Smooth muscle cell (in vitro differentiated cells): ENCODE results near the gene CKB. TPM values are rescaled to one million over a fixed set of nuclear protein-coding genes. Genes with fewer than 3 reads are reported as not detected.

Experiments
- DNase-seq: peaks from one replicate; lab custom pipeline; 2025; ENCODE audit not compliant: unreplicated experiment; lab: John Stamatoyannopoulos, UW
- H2AFZ ChIP-seq: fragments of 200-600 bp; sonication (generic); 2 replicates; pipeline ENCODE4 v1.6.0; 2016; ENCODE audit warnings: antibody characterized with exemption, low read depth, mild to moderate bottlenecking
- H3F3A ChIP-seq: fragments of 200-600 bp; sonication (generic); 2 replicates; pipeline ENCODE4 v1.6.0; 2017; ENCODE audit warnings: antibody characterized with exemption, low read depth
- H3K27ac ChIP-seq: fragments of 200-600 bp; sonication (generic); 2 replicates; pipeline ENCODE4 v1.5.1; 2016; ENCODE audit warnings: low read depth, mild to moderate bottlenecking
- H3K27me3 ChIP-seq: fragments of 200-600 bp; sonication (generic); 2 replicates; pipeline ENCODE4 v1.6.1; 2016; ENCODE audit warnings: low read depth, mild to moderate bottlenecking
- H3K36me3 ChIP-seq: fragments of 200-600 bp; sonication (generic); 2 replicates; pipeline ENCODE4 v1.5.1; 2016; ENCODE audit warnings: low read depth
- H3K4me1 ChIP-seq: fragments of 200-600 bp; sonication (generic); 2 replicates; pipeline ENCODE4 v1.5.1; 2016; ENCODE audit warnings: low read depth
- H3K4me2 ChIP-seq: fragments of 200-600 bp; sonication (generic); 2 replicates; pipeline ENCODE4 v1.6.0; 2016; ENCODE audit warnings: mild to moderate bottlenecking
- H3K4me3 ChIP-seq: fragments of 200-600 bp; sonication (generic); 2 replicates; pipeline ENCODE4 v1.5.1; 2016; ENCODE audit warnings: mild to moderate bottlenecking
- H3K79me2 ChIP-seq: fragments of 200-600 bp; sonication (generic); 2 replicates; pipeline ENCODE4 v1.6.0; 2016; ENCODE audit warnings: low read depth, mild to moderate bottlenecking
- H3K9ac ChIP-seq: fragments of 200-600 bp; sonication (generic); 2 replicates; pipeline ENCODE4 v1.6.0; 2016; ENCODE audit warnings: low read depth
- H3K9me3 ChIP-seq: fragments of 200-600 bp; sonication (generic); replicated peaks from 2 replicates; pipeline ENCODE4 v1.5.1; 2016; ENCODE audit warnings: low read depth
- H4K20me1 ChIP-seq: fragments of 200-600 bp; sonication (generic); 2 replicates; pipeline ENCODE4 v1.6.0; 2016; ENCODE audit warnings: low read depth
- WGBS: methylation state at CpG from one replicate; pipeline ENCODE4 v1.1.7; 2016; ENCODE audit warnings: low lambda C conversion rate; 5-methylcytosine and 5-hydroxymethylcytosine counted together
- polyA plus RNA-seq: library from polyadenylated mRNA; unstranded; fragments of >200 nt; fragmentation: Nextera tagmentation; extraction: Ambion mirVana; gene quantifications from 2 replicates; pipeline ENCODE4 v1.2.1, GENCODE V29; 2016
- total RNA-seq: library from RNA; depleted of rRNA; stranded (reverse); fragments of >200 nt; gene quantifications from 2 replicates; pipeline ENCODE4 v1.2.3, GENCODE V29; 2014
- TF ChIP-seq, protein P1 (sequence below): fragments of 200-600 bp; sonication (generic); IDR thresholded peaks from 2 replicates; pipeline ENCODE4 v1.5.1; 2017; ENCODE audit warnings: borderline replicate concordance, mild to moderate bottlenecking, antibody characterized with exemption; ENCODE audit not compliant: insufficient read depth, poor library complexity, severe bottlenecking

The CKB gene
- total and polyA plus RNA-seq, 2 experiments from 2014 or later: 25.7 to 62.9 TPM

DNA sequence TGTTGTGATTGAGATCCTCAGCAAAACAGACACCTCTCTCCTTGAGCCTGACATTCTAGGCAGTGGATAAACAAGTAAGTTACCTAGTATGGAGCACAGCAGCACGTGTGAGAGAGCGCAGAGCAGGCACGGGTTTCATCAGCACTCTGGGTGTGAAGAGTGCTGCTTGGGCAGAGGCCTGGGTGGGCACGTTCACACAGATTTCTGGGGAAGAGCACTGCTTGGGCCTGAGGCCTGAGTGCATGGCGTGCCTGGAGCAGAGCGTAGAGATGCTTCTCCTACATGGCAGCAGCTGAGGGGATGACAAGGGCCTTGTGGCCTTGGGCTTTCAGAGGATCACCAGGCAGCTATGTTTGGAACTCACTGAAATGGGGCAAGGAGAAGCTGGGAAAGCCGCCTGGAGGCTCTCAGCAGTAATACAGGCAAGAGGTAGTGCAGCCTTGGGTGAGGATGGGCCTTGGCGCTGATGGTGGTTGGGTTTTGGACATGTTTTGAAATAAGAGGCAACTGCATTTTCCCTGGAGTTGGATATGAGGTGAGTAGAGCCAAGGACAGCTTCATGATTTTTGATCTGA is 17.6 kb downstream of the CKB start:
- no peak overlapping the region for H3K4me2 ChIP-seq
- no peak overlapping the region for H3K4me3 ChIP-seq
- no peaks in the 10 kb centered on the region for H3K79me2 ChIP-seq
- no peak overlapping the region for H3K9ac ChIP-seq
- DNase-seq: no peak
- H3K27me3 ChIP-seq: no peaks in the 10 kb centered on the region
- no peak overlapping the region for H2AFZ ChIP-seq
- no peak overlapping the region for H3K27ac ChIP-seq
- TF ChIP-seq, protein P1, sequence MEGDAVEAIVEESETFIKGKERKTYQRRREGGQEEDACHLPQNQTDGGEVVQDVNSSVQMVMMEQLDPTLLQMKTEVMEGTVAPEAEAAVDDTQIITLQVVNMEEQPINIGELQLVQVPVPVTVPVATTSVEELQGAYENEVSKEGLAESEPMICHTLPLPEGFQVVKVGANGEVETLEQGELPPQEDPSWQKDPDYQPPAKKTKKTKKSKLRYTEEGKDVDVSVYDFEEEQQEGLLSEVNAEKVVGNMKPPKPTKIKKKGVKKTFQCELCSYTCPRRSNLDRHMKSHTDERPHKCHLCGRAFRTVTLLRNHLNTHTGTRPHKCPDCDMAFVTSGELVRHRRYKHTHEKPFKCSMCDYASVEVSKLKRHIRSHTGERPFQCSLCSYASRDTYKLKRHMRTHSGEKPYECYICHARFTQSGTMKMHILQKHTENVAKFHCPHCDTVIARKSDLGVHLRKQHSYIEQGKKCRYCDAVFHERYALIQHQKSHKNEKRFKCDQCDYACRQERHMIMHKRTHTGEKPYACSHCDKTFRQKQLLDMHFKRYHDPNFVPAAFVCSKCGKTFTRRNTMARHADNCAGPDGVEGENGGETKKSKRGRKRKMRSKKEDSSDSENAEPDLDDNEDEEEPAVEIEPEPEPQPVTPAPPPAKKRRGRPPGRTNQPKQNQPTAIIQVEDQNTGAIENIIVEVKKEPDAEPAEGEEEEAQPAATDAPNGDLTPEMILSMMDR: no peak
- WGBS: 84% methylated on average over 8 of the region's 8 CpGs
- no peaks in the 10 kb centered on the region for H3K36me3 ChIP-seq
- no peaks in the 10 kb centered on the region for H3F3A ChIP-seq
- peaks cover 15% of the 10 kb centered on the region for H4K20me1 ChIP-seq
- no peaks in the 10 kb centered on the region for H3K4me1 ChIP-seq
- no peaks in the 10 kb centered on the region for H3K9me3 ChIP-seq

DNA sequence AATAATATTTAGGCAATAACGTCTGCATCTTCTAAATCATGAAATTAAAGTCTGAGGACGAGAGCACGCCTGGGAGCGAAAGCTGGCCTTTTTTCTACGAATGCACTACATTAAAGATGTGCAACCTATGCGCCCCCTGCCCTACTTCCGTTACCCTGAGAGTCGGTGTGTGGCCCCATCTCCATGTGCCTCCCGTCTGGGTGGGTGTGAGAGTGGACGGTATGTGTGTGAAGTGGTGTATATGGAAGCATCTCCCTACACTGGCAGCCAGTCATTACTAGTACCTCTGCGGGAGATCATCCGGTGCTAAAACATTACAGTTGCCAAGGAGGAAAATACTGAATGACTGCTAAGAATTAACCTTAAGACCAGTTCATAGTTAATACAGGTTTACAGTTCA is 19.3 kb downstream of the CKB start:
- Histone ChIP-seq H3K4me3 (no peak overlapping the region), H3K27ac (no peak overlapping the region), H3F3A (peaks cover 5% of the 10 kb centered on the region), H3K79me2 (no peaks in the 10 kb centered on the region), H3K27me3 (no peaks in the 10 kb centered on the region), H4K20me1 (peaks cover 32% of the 10 kb centered on the region), H2AFZ (no peak overlapping the region), H3K4me2 (no peak overlapping the region), H3K9me3 (no peaks in the 10 kb centered on the region), H3K4me1 (no peaks in the 10 kb centered on the region), H3K36me3 (peaks cover 3% of the 10 kb centered on the region), H3K9ac (no peak overlapping the region)
- WGBS: 97% methylated on average over 12 of the region's 12 CpGs
- TF ChIP-seq, protein P1: no peak
- no peak for DNase-seq

DNA sequence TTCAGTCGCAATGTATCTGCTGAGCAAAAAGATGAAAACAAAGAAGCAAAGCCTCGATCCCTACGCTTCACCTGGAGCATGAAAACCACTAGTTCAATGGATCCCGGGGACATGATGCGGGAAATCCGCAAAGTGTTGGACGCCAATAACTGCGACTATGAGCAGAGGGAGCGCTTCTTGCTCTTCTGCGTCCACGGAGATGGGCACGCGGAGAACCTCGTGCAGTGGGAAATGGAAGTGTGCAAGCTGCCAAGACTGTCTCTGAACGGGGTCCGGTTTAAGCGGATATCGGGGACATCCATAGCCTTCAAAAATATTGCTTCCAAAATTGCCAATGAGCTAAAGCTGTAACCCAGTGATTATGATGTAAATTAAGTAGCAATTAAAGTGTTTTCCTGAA is 19.8 kb downstream of the CKB start:
- no peak overlapping the region for H2AFZ ChIP-seq
- H3K27me3 ChIP-seq: no peaks in the 10 kb centered on the region
- H3K4me1 ChIP-seq: no peaks in the 10 kb centered on the region
- 98% methylated on average over 18 of the region's 18 CpGs for WGBS
- H3K4me2 ChIP-seq: no peak overlapping the region
- TF ChIP-seq, protein P1: no peak
- H3K4me3 ChIP-seq: no peak overlapping the region
- H3K27ac ChIP-seq: no peak overlapping the region
- no peaks in the 10 kb centered on the region for H3K79me2 ChIP-seq
- H4K20me1 ChIP-seq: peaks cover 32% of the 10 kb centered on the region
- H3F3A ChIP-seq: peaks cover 5% of the 10 kb centered on the region
- DNase-seq: no peak
- no peaks in the 10 kb centered on the region for H3K9me3 ChIP-seq
- H3K9ac ChIP-seq: no peak overlapping the region
- H3K36me3 ChIP-seq: peaks cover 3% of the 10 kb centered on the region

DNA sequence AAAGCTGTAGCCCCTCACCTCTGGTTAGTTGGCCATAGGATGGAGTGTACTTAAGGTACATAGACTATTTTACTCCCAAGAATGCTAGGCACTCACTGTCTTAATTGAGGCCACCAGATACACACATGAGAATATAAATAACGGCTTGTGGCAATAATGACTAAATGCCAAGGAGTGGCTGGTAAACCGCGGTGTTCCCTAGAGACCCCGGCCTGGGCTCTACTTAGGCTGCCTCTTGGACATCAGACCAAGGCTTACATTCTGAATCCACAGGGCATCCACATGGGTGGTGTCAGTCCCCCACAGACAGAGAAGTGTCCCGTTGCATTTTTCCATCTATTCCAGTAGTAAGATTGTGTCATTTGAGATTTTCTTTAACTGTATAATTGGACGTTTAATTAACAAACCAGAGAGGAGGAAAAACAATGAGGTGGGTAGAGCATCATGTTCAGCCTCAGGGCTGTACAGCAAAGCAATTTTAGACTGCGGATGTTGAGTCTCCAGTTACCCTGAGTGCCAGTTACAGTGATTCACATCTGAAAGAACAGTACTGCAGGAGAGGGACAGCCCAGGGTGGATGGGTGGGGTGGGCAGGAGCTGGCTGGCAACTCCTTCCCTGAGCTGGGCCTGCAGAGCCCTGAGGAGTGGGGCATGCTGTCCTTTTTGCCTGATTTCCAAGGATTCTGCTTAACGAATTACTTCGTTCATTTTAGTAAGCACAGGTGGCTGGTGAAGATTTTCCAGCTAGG is 20.5 kb downstream of the CKB start:
- Histone ChIP-seq H3K9ac (no peak overlapping the region), H3K9me3 (no peaks in the 10 kb centered on the region), H3K36me3 (peaks cover 7% of the 10 kb centered on the region), H2AFZ (no peak overlapping the region), H3K79me2 (no peaks in the 10 kb centered on the region), H3K4me2 (no peak overlapping the region), H3F3A (peaks cover 9% of the 10 kb centered on the region), H4K20me1 (peaks cover 35% of the 10 kb centered on the region), H3K4me1 (no peaks in the 10 kb centered on the region), H3K4me3 (no peak overlapping the region), H3K27ac (no peak overlapping the region), H3K27me3 (no peaks in the 10 kb centered on the region)
- no peak for DNase-seq
- TF ChIP-seq, protein P1: no peak
- 94% methylated on average over 9 of the region's 9 CpGs for WGBS
